ENCODE results near the gene SPON2. TPM values are rescaled to one million over a fixed set of nuclear protein-coding genes. Genes with fewer than 3 reads are reported as not detected.
A peak's percentile ranks its signal among the peaks of the same experiment; 100 is the strongest.

The SPON2 gene
- total RNA-seq, 3 donors from 2014 or later = 19.6 to 42.1 (median 41.4) TPM

GRCh38 chr4:1193206-1194009 lies 21.0 kb upstream of the SPON2 start:
- no peaks in the 10 kb centered on the region for H3K9me3 ChIP-seq
- intact Hi-C loops (cut with DNase I, micrococcal nuclease) = no loop called here
- no peaks in the 10 kb centered on the region for H3K36me3 ChIP-seq (ENCODE audit: low read depth)
- DNase-seq (peak in 2 of 3 donors; percentile 5 to 30), ATAC-seq (no peak)
- H3K4me1 ChIP-seq (ENCODE audit: low read depth) = peaks cover 20% of the 10 kb centered on the region
- no peak overlapping the region for H3K4me3 ChIP-seq
- no peak for TF ChIP-seq CTCF (IDR thresholded peaks at IDR 0.05)

- H3K4me3 ChIP-seq = no peak overlapping the region
- TF ChIP-seq CTCF (IDR thresholded peaks at IDR 0.05) = no peak
Observed at GRCh38 chr4:1192493-1193205, 20.3 kb upstream of the SPON2 start.

GRCh38 chr4:1192091-1192492 lies 19.7 kb upstream of the SPON2 start:
- DNase-seq (peak; percentile 68 to 84 (median 75)), ATAC-seq (peak; percentile 93)
- no peak overlapping the region for H3K4me3 ChIP-seq
- peaks cover 20% of the 10 kb centered on the region for H3K4me1 ChIP-seq (ENCODE audit: low read depth)
- TF ChIP-seq CTCF (IDR thresholded peaks at IDR 0.05) = no peak
- no peaks in the 10 kb centered on the region for H3K36me3 ChIP-seq (ENCODE audit: low read depth)
- intact Hi-C loops (cut with DNase I, micrococcal nuclease) = no loop called here
- no peaks in the 10 kb centered on the region for H3K9me3 ChIP-seq

More at GRCh38 chr4:1192493-1193205, 20.3 kb upstream of the SPON2 start:
- peaks cover 20% of the 10 kb centered on the region for H3K4me1 ChIP-seq (ENCODE audit: low read depth)
- ATAC-seq (peak; percentile 54), DNase-seq (peak; percentile 11 to 52 (median 44))
- H3K9me3 ChIP-seq = no peaks in the 10 kb centered on the region
- intact Hi-C loops (cut with DNase I, micrococcal nuclease) = no loop called here
- no peaks in the 10 kb centered on the region for H3K36me3 ChIP-seq (ENCODE audit: low read depth)

- Histone ChIP-seq H3K36me3 (ENCODE audit: low read depth) (no peaks in the 10 kb centered on the region), H3K4me1 (ENCODE audit: low read depth) (peaks cover 20% of the 10 kb centered on the region), H3K4me3 (no peak overlapping the region), H3K9me3 (no peaks in the 10 kb centered on the region)
- ATAC-seq (peak; percentile 62), DNase-seq (peak; percentile 20 to 54 (median 39))
- intact Hi-C loops (cut with DNase I, micrococcal nuclease) = no loop called here
- TF ChIP-seq CTCF (IDR thresholded peaks at IDR 0.05) = no peak
Observed at GRCh38 chr4:1191621-1192020, 19.2 kb upstream of the SPON2 start.

- no peak for TF ChIP-seq CTCF (IDR thresholded peaks at IDR 0.05)
- no peak overlapping the region for H3K4me3 ChIP-seq
- DNase-seq = no peak
- H3K36me3 ChIP-seq (ENCODE audit: low read depth) = no peaks in the 10 kb centered on the region
- peaks cover 9% of the 10 kb centered on the region for H3K4me1 ChIP-seq (ENCODE audit: low read depth)
- ATAC-seq = peak; percentile 37
- intact Hi-C loops (cut with DNase I, micrococcal nuclease) = no loop called here
- no peaks in the 10 kb centered on the region for H3K9me3 ChIP-seq
Observed at GRCh38 chr4:1187182-1187581, 14.8 kb upstream of the SPON2 start.
